HCT116 (cell line): ENCODE measurements around the gene TNFSF11.

Source experiments
- CTCF ChIP-seq, 3 experiments: fragments of 200-600 bp in 1 of 3; sonication (generic) in 1 of 3; IDR thresholded peaks in 2 of 3; conservative IDR thresholded peaks in 1 of 3; 2 replicates each; pipeline ENCODE4 v1.5.1; 2012 to 2017; ENCODE audit warnings: low read depth in 2 of 3, low read length in 2 of 3, antibody characterized with exemption in 1 of 3, borderline replicate concordance in 1 of 3, control low read depth in 1 of 3, mild to moderate bottlenecking in 1 of 3, mixed read lengths in 1 of 3, mixed run types in 1 of 3, moderate library complexity in 1 of 3; ENCODE audit not compliant: insufficient read depth in 1 of 3
- EGR1 ChIP-seq: IDR thresholded peaks from 2 replicates; pipeline ENCODE4 v1.6.1; 2012; ENCODE audit warnings: low read depth
- EZH2 ChIP-seq: fragments of 200-600 bp; sonication (generic); IDR thresholded peaks from 2 replicates; pipeline ENCODE4 v1.6.1; 2017; ENCODE audit warnings: antibody characterized with exemption, mixed run types
- POLR2A ChIP-seq: IDR thresholded peaks from 2 replicates; pipeline ENCODE4 v1.7.0; 2011; ENCODE audit warnings: borderline replicate concordance; ENCODE audit not compliant: insufficient read depth, insufficient read length; ENCODE audit errors: extremely low read depth
- POLR2AphosphoS5 ChIP-seq: IDR thresholded peaks from 2 replicates; pipeline ENCODE4 v1.6.1; 2011; ENCODE audit warnings: mild to moderate bottlenecking, low read depth, low read length, moderate library complexity
- RAD21 ChIP-seq: IDR thresholded peaks from 2 replicates; pipeline ENCODE4 v1.6.1; 2012; ENCODE audit warnings: low read depth, mild to moderate bottlenecking
- SP1 ChIP-seq: IDR thresholded peaks from 2 replicates; pipeline ENCODE4 v1.6.1; 2012; ENCODE audit warnings: low read depth
- SRF ChIP-seq: IDR thresholded peaks from 2 replicates; pipeline ENCODE4 v1.6.1; 2012; ENCODE audit warnings: low read depth
- ZBTB33 ChIP-seq: IDR thresholded peaks from 2 replicates; pipeline ENCODE4 v1.6.1; 2011; ENCODE audit warnings: mild to moderate bottlenecking, low read length, moderate library complexity; ENCODE audit not compliant: insufficient replicate concordance; ENCODE audit errors: extremely low read depth
- ZNF274 ChIP-seq: fragments of 200-500 bp; sonication (Bioruptor generic); IDR thresholded peaks from 2 replicates; pipeline ENCODE4 v1.6.1; 2014; ENCODE audit warnings: mild to moderate bottlenecking, low read depth, low read length, inconsistent platforms

GRCh38 chr13:42612021-42612765 lies 38.2 kb downstream of the TNFSF11 start:
- TF ChIP-seq CTCF (IDR thresholded peaks at IDR 0.05 in 2 of 3, conservative IDR thresholded peaks at IDR 0.05 in 1 of 3; ENCODE audit: borderline replicate concordance in 1 of 3, insufficient read depth in 1 of 3, low read depth in 2 of 3, low read length in 2 of 3) (no peak), SRF (no peak), POLR2AphosphoS5 (no peak), SP1 (no peak), EZH2 (no peak), RAD21 (no peak), EGR1 (no peak), POLR2A (no peak), ZNF274 (no peak), ZBTB33 (no peak)
